HPDE6-E6E7 (cell line): Measurements from ENCODE around the gene EPSTI1.
"Not testable (repeated sequence)": the region's sequence is repeated elsewhere in the genome, so short reads cannot be mapped to it uniquely, and the experiment has no call there.

Source experiments
- DNase-seq: peaks from one replicate; pipeline ENCODE4 v3.0.0; 2011; ENCODE audit warnings: missing footprints; ENCODE audit errors: extremely low spot score

The EPSTI1 gene

GRCh38 chr13:42991898-42992763, at the start of gene EPSTI1:
EPSTI1 (minus strand) TSS chr13:42992241; CDS start chr13:42992165, 76 bp downstream.
- DNase-seq: no peak

GRCh38 chr13:43041369-43041921, 49.4 kb upstream of the EPSTI1 start:
- no peak for DNase-seq

GRCh38 chr13:43040581-43041368, 48.7 kb upstream of the EPSTI1 start:
- not testable (repeated sequence) for DNase-seq

GRCh38 chr13:43039966-43040365, 47.9 kb upstream of the EPSTI1 start:
- no peak for DNase-seq

GRCh38 chr13:43036351-43037250, 44.6 kb upstream of the EPSTI1 start:
- DNase-seq: no peak

- DNase-seq: no peak
Observed at GRCh38 chr13:43033038-43033437, 41.0 kb upstream of the EPSTI1 start.

- no peak for DNase-seq
Observed at GRCh38 chr13:43031881-43032280, 39.8 kb upstream of the EPSTI1 start.

GRCh38 chr13:43030548-43030947, 38.5 kb upstream of the EPSTI1 start:
- DNase-seq: no peak

GRCh38 chr13:43026262-43026661, 34.2 kb upstream of the EPSTI1 start:
- no peak for DNase-seq

- DNase-seq: peak; percentile 20
Observed at GRCh38 chr13:43023289-43023963, 31.4 kb upstream of the EPSTI1 start, which contains the start of gene DNAJC15. DNAJC15 (plus strand) TSS chr13:43023586; CDS start chr13:43023627, 41 bp downstream.

- no peak for DNase-seq
Observed at GRCh38 chr13:43022934-43023288, 30.9 kb upstream of the EPSTI1 start.

GRCh38 chr13:43021926-43022670, 30.1 kb upstream of the EPSTI1 start:
- no peak for DNase-seq

- no peak for DNase-seq
Observed at GRCh38 chr13:43020794-43021193, 28.8 kb upstream of the EPSTI1 start.

GRCh38 chr13:43019811-43020210, 27.8 kb upstream of the EPSTI1 start:
- DNase-seq: no peak

GRCh38 chr13:43016226-43016625, 24.2 kb upstream of the EPSTI1 start:
- DNase-seq: no peak

GRCh38 chr13:43014162-43014561, 22.1 kb upstream of the EPSTI1 start:
- no peak for DNase-seq

- no peak for DNase-seq
Observed at GRCh38 chr13:43009506-43009905, 17.5 kb upstream of the EPSTI1 start.

GRCh38 chr13:43008596-43008995, 16.6 kb upstream of the EPSTI1 start:
- no peak for DNase-seq

- DNase-seq: no peak
Observed at GRCh38 chr13:43006893-43007631, 15.0 kb upstream of the EPSTI1 start.
